ENCODE measurements around the gene FRMD4A.

The FRMD4A gene

DNA sequence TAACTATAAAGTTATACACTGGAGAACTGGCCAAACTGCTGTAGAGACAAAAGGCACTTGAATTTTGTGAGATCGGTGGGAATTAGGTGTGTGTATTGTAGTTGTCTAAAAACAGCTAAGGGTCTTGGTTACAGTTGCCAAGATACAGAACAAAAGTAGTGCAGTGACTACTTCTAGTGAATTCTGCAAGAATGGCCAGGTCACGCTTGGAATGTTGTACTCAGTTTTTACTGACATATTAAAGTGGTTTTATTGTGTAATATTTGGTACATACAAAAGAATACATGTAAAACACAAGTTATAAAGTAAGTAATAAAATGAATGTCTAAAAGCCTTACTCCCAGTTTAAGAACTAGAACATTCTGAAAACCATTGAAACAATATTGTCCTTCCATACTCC, 701.6 kb downstream of the FRMD4A start:
- DNase-seq: no peak

DNA sequence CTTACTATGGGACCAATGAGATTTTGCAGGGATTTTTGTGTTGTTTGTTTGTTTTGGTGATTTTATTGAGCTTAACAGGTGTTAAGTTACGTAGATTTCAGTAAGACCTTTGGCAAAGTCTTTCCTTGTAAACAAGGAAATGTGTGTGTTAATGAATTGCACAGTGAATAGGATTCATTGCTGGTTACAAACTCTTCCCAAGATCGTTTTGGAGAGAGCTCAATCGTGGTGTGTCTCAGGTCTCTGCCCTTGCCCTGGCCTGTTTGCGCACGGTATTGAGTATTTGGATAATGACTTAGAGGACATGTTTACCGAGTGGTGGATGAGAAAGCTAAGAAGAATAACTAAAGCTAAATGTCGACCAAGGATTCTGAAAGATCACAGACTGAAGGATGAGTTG, 702.1 kb downstream of the FRMD4A start:
- no peak for DNase-seq

DNA sequence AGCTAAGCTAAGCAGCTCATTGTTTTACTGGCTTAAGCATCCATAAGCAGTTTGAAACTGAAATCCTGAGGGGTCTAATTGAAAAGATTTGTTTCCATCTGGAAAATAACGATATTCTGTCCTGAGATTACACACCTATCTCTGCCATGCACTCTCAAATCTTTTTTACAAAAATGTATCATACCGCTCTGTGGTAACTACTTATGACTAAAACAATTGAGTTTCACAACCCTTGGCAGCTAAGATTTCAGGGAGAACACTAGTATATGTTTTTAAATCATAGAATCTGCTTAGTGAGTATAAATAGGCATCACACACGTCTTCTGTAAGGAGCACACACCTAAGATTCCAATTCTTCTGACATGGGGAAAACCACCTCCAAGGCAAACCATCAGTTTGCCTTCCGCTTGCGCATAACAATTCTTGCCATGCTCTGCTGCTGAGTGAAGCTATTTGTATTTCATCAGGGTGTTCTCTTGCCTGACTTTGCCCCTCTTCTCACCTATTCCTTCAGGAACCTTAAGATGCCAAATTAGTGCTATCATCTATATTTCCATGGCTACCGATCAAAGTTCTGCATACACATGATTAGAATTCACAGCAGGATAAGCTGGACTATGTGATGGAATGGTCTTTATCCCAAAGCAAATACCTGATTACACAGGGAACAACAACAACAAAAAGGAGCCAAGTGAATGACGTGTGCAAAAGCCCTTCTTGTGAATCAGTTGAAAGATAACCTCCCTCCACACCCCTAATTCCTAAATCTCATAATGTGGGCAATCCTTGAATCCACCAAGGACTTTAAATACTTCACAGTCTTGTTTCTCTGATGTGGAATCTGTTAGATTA, 703.0 kb downstream of the FRMD4A start:
- no peak for DNase-seq

DNA sequence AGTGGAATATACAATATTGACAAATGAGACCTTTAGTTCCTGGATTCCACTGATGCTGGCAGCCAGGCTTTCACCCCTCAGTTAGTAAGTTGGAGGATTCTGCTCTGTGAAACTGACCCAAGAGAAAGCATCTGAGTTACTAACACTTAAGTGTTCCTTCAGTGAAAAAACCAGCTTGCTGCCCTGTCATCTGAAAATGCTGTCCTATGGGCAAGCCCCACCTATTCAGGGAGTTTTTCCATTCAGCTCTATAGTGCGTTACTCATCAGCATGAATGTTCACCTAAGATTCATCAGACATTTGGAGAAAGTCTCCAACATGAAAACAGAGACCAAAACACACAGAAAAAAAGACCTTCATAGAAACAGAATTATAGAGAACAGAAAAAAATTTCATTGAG, 706.1 kb downstream of the FRMD4A start:
- DNase-seq: no peak

DNA sequence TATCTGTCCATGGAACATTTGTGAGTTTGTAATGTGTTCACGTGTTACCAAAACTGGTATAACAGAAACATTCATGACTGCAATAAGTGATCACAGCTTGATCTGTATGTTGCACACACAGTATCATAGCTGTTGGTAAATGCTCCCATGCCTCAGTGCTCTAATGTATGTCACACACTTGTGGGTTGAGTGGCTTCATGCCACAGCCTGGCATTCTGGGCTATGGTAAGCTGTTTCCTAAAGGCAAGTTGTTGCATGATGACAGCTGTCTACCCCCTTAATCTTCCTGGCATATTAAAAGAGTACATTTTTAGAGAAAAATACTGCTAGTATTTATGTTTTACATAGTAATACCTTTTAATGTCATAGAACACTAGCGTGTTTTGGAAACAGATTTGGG, 708.8 kb downstream of the FRMD4A start:
- DNase-seq: no peak

DNA sequence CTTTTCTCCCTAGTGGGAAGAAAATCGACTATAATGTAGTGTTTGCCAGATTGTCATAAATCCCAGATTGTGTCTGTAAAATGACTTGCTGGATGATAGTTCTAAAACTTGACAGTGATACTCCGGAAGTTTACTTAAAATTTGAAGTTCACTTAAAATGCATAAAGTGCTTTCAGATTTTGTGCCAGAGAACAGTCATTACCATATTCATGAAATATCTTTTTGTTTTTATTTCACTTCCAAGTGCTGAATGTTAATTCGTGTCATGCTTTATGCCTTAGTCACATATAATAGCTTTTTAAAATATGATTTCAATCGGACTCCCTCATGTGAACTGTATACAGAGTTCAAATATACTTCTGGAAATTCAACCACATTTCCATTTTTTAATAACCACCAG, 713.6 kb downstream of the FRMD4A start:
- DNase-seq: no peak

DNA sequence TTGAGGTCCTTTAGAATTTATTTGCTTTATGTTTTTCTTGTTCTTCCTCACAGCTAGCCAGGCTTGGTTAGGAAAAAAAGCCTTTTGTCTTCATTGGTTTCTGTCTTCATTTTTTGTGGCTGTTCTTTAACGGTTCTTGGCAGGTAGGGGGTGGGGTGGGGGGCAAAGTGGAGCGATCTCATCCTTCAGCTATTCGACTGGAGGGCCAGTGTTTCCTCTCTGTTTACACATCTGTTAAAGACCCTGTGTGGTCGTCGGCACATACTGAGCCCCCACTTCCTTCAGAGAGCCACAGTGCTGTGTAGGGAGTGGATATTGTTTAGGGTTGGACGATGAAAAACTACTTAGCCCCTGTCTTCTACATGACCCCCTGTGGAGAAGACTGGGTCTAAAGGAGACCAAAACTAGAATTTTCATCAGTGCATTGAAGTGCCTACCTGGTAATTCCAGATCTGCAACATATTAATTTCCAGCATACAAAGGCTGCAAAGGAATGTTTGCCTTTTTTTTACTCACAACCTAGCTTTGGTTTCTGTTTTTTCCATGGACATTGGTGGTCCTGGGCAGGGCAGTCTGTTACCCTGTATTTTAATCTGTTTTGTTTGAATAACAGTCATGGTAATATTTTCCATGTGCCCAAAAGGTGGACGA, 714.9 kb downstream of the FRMD4A start:
- no peak for DNase-seq

DNA sequence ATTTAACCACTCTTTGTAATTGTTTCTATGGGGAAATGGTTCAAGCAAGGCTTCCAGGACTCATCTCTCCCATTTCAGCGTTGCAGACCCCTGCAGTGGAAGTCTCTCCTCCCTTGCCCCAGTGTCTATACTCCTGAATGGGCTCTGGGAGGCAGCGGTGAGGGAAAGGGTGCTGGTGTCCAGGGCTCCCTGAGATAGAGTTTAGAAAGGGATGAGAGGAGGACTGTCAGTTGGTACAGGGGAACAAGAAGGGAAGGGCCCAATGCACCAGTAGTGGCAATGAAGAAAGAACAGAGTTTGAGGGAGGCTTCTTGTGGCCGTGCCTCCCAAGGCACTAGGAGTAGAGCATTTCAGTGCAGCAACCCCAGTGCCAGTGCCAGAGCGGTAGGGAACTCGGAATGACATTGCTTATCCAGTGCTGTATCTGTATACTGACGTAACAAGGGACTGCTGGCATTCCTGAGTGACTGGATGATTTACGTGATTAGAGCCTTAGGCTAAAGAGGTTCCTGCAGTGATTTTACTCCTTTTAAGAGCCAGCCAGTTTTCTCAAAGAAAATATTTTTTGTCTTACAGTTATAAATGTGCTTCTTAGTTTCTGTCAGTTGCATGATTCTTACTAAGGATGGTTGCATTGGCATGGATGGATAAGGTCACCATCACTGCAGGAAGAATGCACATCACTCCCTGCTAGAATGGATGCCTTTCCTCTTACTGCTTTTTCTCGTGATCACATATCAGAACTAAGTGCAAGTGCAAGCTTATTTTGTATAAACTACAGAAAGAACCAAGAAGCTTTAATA, 716.0 kb downstream of the FRMD4A start:
- no peak for DNase-seq

DNA sequence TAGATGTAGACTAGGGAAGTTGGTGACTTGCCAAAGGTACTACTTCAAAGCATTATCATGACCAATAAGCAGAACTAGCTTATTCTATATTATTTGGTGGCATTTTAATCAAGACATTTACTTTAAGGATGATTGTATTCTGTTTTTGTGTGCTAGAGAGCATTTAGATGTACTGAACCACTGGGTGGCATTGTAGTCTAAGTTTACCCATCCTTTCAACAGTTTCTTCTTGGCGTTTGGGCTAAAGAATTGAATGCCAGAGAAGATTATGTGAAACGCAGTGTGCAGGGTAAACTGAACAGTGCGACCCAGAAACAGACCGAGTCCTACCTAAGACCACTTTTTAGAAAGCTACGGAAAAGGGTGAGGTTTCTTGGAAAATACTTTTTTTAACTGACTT, 717.2 kb downstream of the FRMD4A start:
- no peak for DNase-seq

DNA sequence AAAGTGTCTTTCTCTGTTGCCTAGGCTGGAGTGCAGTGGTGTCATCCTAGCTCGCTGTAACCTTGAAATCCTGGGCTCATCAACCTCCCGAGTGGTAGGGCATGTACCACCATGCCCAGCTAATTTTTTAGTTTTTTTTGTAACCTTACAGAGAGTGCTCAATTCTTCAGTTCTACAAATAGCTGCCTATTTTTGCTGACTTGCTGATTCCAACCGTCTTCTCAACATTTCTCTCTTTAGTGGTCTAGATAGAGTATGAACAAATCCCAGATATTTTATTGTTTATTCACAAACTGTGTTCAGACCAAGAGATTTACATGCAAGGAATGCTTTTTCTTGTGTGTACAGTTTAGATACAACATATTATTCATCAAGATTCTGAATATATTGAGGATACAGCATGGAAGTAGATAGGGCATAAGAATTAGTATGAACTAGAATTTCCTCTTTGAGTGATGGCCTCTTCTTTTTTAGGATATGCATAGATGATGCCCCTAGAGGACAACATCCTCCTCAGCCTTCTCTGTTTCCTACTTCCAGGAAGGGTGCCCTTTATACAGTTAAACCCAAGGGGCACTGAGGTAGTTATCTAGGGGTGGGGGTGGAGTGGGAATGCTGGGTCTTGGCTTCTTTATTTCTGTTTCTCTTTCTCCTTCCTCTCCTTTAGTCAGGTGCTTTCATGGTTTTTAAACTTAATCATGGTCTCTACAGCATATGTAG, 717.9 kb downstream of the FRMD4A start:
- DNase-seq: no peak

DNA sequence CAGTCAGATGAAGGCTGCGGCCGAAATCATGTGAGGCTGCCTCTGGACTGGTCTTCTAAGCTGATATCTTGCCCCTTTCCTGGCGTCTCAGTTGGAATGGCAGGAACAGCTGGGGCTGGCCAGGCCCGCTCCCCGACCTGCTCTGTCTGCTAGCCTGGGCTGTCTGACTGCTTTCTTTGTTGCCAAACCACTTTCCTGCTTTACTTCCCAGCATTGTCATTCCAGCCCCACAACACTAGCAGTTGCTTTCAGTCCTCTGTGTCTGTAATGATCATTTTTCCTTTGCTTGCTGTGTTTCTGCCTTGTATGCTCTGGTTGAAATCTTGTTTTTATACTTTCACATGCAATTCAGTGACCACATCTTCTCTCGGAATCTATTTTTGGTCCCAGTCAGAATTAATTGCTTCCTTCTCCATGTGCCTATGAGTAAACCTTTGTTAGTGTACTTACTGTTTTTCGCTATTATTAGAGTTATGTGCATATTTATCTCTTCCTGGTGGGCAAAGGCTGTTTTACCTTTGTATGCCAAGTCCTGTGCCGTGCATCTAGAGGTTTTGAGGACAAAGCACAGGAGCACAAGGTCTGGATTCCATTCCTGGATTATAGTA, 722.4 kb downstream of the FRMD4A start:
- DNase-seq: no peak

DNA sequence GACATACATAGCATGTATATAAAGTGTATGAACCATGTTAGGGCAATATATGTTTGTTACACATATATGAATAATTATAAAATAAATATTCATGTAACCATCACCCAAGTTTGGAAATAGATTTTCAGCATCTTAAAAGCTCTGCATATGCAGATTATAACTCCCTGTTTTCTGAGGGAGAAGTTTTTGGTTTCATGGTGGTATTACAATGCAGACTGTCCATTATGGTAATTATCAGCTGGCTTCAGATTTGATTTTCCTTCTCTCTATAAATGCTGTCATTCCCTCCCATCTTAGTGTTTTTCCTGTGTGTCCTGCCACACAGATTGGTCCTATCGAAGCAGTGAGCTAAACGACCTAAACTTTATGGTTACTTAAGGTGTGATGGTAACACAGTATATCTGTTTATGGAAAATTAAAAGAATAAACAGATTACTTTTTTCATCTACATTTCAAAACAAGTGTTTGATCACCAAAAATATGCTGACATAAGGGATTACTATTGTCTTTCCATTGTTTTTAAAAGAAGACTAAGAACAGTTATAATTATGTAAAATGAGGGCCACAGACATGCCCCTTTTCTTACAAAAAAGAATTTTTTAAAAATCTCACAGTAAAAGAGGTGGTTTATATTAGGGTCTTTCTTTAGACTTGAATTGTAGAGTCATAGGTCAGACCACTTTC, 726.2 kb downstream of the FRMD4A start:
- no peak for DNase-seq

DNA sequence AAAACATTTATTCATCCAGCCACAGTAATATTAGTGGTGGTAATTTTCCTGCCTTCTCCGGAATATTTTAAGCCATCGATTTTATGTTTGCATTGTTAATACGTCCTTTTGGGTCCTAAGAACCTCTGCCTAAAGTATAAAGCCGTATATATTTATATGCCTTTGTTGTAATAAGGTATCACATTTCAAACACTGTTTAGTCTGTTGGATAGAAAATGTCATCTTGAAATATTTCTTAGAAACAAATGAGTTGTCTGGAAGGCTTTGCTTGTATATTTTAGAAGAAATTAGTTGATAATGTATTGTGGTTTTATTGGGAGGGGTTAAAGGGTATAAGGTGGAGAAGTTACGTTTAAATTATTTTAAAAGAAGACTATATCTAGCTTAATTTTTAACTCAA, 732.8 kb downstream of the FRMD4A start:
- DNase-seq: no peak

DNA sequence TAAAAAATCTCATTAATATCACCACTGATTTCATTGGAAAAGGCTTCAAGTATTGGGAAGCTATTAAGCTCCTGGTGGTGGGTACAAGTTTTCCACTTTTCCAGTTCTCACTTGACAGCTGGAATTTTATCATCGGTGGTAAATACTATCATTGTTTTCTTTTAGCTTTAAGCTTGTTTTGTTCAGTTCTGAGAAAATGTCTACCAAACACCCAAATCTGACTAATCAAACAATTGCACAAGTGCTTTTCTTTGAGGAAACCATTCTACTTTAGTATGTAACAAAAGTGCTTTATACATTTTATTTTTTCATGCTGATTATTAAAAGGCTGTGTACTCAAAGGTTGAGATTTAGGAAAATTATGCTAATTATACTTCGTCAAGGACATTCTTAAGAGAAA, 736.1 kb downstream of the FRMD4A start:
- DNase-seq: no peak

Data from activated T-cell treated with anti-CD3 and anti-CD28 coated beads, Interleukin-2, amount 50 U/mL, for 1 hour (primary cell).